ENCODE results near the gene KIAA0232. TPM values are rescaled to one million over a fixed set of nuclear protein-coding genes. Genes with fewer than 3 reads are reported as not detected.

KIAA0232 gene
- total and polyA plus RNA-seq, 11 donors = 20.0 to 78.4 (median 67.7) TPM

GRCh38 chr4:6777636-6778281, 4.8 kb upstream of the KIAA0232 start:
- no peaks in the 10 kb centered on the region for H3K9me3 ChIP-seq
- TF ChIP-seq CTCF (IDR thresholded peaks at IDR 0.05) (no peak), POLR2A (IDR thresholded peaks at IDR 0.05) (no peak)
- ATAC-seq (no peak), DNase-seq (no peak)
- intact Hi-C loops (cut with DNase I) = loop anchor here in 2 of 10 donors (5.0 to 10.0 kb wide), 3 partner anchors 53 to 95 kb away; no protein-coding TSS in a partner anchor
- no peaks in the 10 kb centered on the region for H3K36me3 ChIP-seq
- WGBS, 4 donors = 73 to 78% (median 75%) methylated on average over 15 of the region's 15 CpGs
- H3K27me3 ChIP-seq = no peaks in the 10 kb centered on the region
- peak overlapping the region in 1 of 12 donors; percentile 100 for H3K27ac ChIP-seq
- peaks cover 0 to 29% (median 14%) of the 10 kb centered on the region in 12 donors for H3K4me1 ChIP-seq
- no peak overlapping the region for H3K4me3 ChIP-seq

- TF ChIP-seq CTCF (IDR thresholded peaks at IDR 0.05) (no peak), POLR2A (IDR thresholded peaks at IDR 0.05) (no peak)
- Histone ChIP-seq H3K4me1 (peaks cover 0 to 25% (median 12%) of the 10 kb centered on the region in 12 donors), H3K4me3 (no peak overlapping the region), H3K9me3 (no peaks in the 10 kb centered on the region), H3K36me3 (no peaks in the 10 kb centered on the region), H3K27me3 (no peaks in the 10 kb centered on the region), H3K27ac (peak overlapping the region in 1 of 12 donors; percentile 100)
- intact Hi-C loops (cut with DNase I) = loop anchor here in 2 of 10 donors (5.0 to 10.0 kb wide), 3 partner anchors 54 to 94 kb away; no protein-coding TSS in a partner anchor
- WGBS, 4 donors = 90 to 95% (median 92%) methylated on average over 5 of the region's 5 CpGs
- DNase-seq (no peak), ATAC-seq (no peak)
These were observed 4.1 kb upstream of the KIAA0232 start for GRCh38 chr4:6778435-6778834.

- WGBS, 4 donors = 66 to 74% (median 70%) methylated on average over 15 to 17 of the region's 17 CpGs
These were observed 2.6 kb upstream of the KIAA0232 start for GRCh38 chr4:6779667-6780565.

More at GRCh38 chr4:6779667-6780565, 2.6 kb upstream of the KIAA0232 start:
- H3K27me3 ChIP-seq = no peaks in the 10 kb centered on the region
- H3K4me1 ChIP-seq = peaks cover 0 to 34% (median 21%) of the 10 kb centered on the region in 12 donors
- H3K36me3 ChIP-seq = no peaks in the 10 kb centered on the region
- DNase-seq (no peak), ATAC-seq (no peak)
- intact Hi-C loops (cut with DNase I) = loop anchor here in 9 of 10 donors (5.0 to 10.0 kb wide), 10 partner anchors 55 to 287 kb away; partner anchors contain the start of genes BLOC1S4 (in 4 of the 9), GRPEL1 (in 1 of the 9) and TADA2B (in 1 of the 9)
- H3K4me3 ChIP-seq = no peak overlapping the region
- no peak for TF ChIP-seq CTCF (IDR thresholded peaks at IDR 0.05)
- no peak for TF ChIP-seq POLR2A (IDR thresholded peaks at IDR 0.05)
- H3K27ac ChIP-seq = peak overlapping the region in 8 of 12 donors; percentile 19 to 100 (median 99)
- H3K9me3 ChIP-seq = no peaks in the 10 kb centered on the region
